ENCODE measurements around the gene LPP. TPM values are rescaled to one million over a fixed set of nuclear protein-coding genes. Genes with fewer than 3 reads are reported as not detected.
A peak's percentile ranks its signal among the peaks of the same experiment; 100 is the strongest.

Gene LPP
- total RNA-seq, 4 donors from 2014 or later: 109 to 170 (median 132) TPM

- TF ChIP-seq CTCF (IDR thresholded peaks at IDR 0.05) (no peak), POLR2A (IDR thresholded peaks at IDR 0.05) (no peak)
- Histone ChIP-seq H3K9me3 (no peaks in the 10 kb centered on the region), H3K36me3 (no peaks in the 10 kb centered on the region), H3K27me3 (no peaks in the 10 kb centered on the region), H3K27ac (no peak overlapping the region), H3K4me1 (no peaks in the 10 kb centered on the region), H3K4me3 (no peak overlapping the region)
- DNase-seq: no peak
Measured at GRCh38 chr3:188845514-188845913, 691.6 kb downstream of the LPP start.

- Histone ChIP-seq H3K27me3 (no peaks in the 10 kb centered on the region), H3K36me3 (no peaks in the 10 kb centered on the region), H3K27ac (no peak overlapping the region), H3K9me3 (no peaks in the 10 kb centered on the region), H3K4me3 (no peak overlapping the region), H3K4me1 (no peaks in the 10 kb centered on the region)
- DNase-seq: no peak
- TF ChIP-seq CTCF (IDR thresholded peaks at IDR 0.05): no peak
Measured at GRCh38 chr3:188848947-188849346, 695.0 kb downstream of the LPP start.

- TF ChIP-seq CTCF (IDR thresholded peaks at IDR 0.05) (no peak), POLR2A (IDR thresholded peaks at IDR 0.05) (no peak)
- Histone ChIP-seq H3K4me3 (no peak overlapping the region), H3K27ac (peak overlapping the region in 2 of 4 donors; percentile 12 to 15), H3K27me3 (no peaks in the 10 kb centered on the region), H3K4me1 (no peaks in the 10 kb centered on the region), H3K9me3 (no peaks in the 10 kb centered on the region), H3K36me3 (no peaks in the 10 kb centered on the region)
- DNase-seq: no peak
Measured at GRCh38 chr3:188853856-188854771, 700.2 kb downstream of the LPP start.

- H3K27me3 ChIP-seq: no peaks in the 10 kb centered on the region
- no peaks in the 10 kb centered on the region for H3K9me3 ChIP-seq
- H3K4me1 ChIP-seq: no peaks in the 10 kb centered on the region
- no peak for DNase-seq
- no peak for TF ChIP-seq POLR2A (IDR thresholded peaks at IDR 0.05)
- no peak for TF ChIP-seq CTCF (IDR thresholded peaks at IDR 0.05)
- H3K27ac ChIP-seq: no peak overlapping the region
- no peak overlapping the region for H3K4me3 ChIP-seq
- no peaks in the 10 kb centered on the region for H3K36me3 ChIP-seq
Measured at GRCh38 chr3:188854772-188855149, 700.8 kb downstream of the LPP start.

GRCh38 chr3:188855675-188856074, 701.7 kb downstream of the LPP start:
- Histone ChIP-seq H3K27ac (no peak overlapping the region), H3K9me3 (no peaks in the 10 kb centered on the region), H3K36me3 (no peaks in the 10 kb centered on the region), H3K4me1 (no peaks in the 10 kb centered on the region), H3K27me3 (no peaks in the 10 kb centered on the region), H3K4me3 (no peak overlapping the region)
- no peak for TF ChIP-seq POLR2A (IDR thresholded peaks at IDR 0.05)
- no peak for TF ChIP-seq CTCF (IDR thresholded peaks at IDR 0.05)
- no peak for DNase-seq

Measured in Peyer's patch (tissue), 4 donors.